Measurements from ENCODE around the gene SUMO3. TPM values are rescaled to one million over a fixed set of nuclear protein-coding genes. Genes with fewer than 3 reads are reported as not detected.

Gene SUMO3
- total and polyA plus RNA-seq, 10 of the 15 experiments (the other 5 are each of a cell fraction or from before 2014, with no cell fraction given): 14.3 to 164 (median 89.9) TPM

GRCh38 chr21:44780137-44780502, 37.7 kb downstream of the SUMO3 start (continued):
- TF ChIP-seq ATF3 (IDR thresholded peaks at IDR 0.05; ENCODE audit: borderline replicate concordance, extremely low read depth, low read depth, low read length): no peak

- Histone ChIP-seq H3K36me3 (ENCODE audit: control insufficient read depth in 2 of 2, insufficient read depth in 2 of 2, low read length in 1 of 2) (peaks cover 11 to 25% of the 10 kb centered on the region in 2 experiments), H3K27me3 (replicated peaks in 1 of 2; ENCODE audit: control insufficient read depth in 2 of 2, insufficient read depth in 2 of 2, low read length in 1 of 2) (no peaks in the 10 kb centered on the region), H3K9ac (ENCODE audit: control insufficient read depth, insufficient read depth, low read length) (no peak overlapping the region), H4K20me1 (ENCODE audit: control insufficient read depth, insufficient read depth) (no peaks in the 10 kb centered on the region; the same call in none of the 2 replicates), H2AFZ (ENCODE audit: control insufficient read depth, low read depth, low read length) (no peak overlapping the region), H3K27ac (ENCODE audit: control insufficient read depth, insufficient read depth) (no peak overlapping the region), H3K9me3 (replicated peaks; ENCODE audit: control insufficient read depth, insufficient read depth, low read length) (no peaks in the 10 kb centered on the region), H3K4me3 (no peak overlapping the region), H3K79me2 (ENCODE audit: control insufficient read depth, insufficient read depth, low read length) (peaks cover 2% of the 10 kb centered on the region; the same call in 1 of the 2 replicates), H3K4me1 (ENCODE audit: control insufficient read depth, insufficient read depth, low read length) (no peaks in the 10 kb centered on the region), H3K4me2 (ENCODE audit: control insufficient read depth, insufficient read depth) (no peak overlapping the region)
- TF ChIP-seq RAD21 (IDR thresholded peaks at IDR 0.05; ENCODE audit: insufficient read depth, low read depth, low read length) (no peak), FOXK2 (IDR thresholded peaks at IDR 0.05) (no peak), IRF3 (IDR thresholded peaks at IDR 0.05) (no peak), SMAD5 (IDR thresholded peaks at IDR 0.05; ENCODE audit: low read depth) (no peak), RELB (IDR thresholded peaks at IDR 0.05; ENCODE audit: low read depth) (no peak)
- WGBS (ENCODE audit: insufficient coverage, insufficient replicate concordance, low lambda C conversion rate, missing lambda C conversion rate): 90% methylated on average over 17 of the region's 17 CpGs
- intact Hi-C loops (cut with micrococcal nuclease; ENCODE audit: unreplicated experiment) (no loop called here), in situ Hi-C loops (cut with MboI) (no loop called here)
- no peak for FAIRE-seq
- RAD21 ChIA-PET (ENCODE audit: unreplicated experiment): no interaction called here
- CTCF ChIA-PET: interaction anchor here (0.9 kb wide), 1 partner anchor 13 kb away, joined by 3 read pairs; no protein-coding TSS in a partner anchor
- no TSS peak for BruUV-seq (replicated peaks)
- ATAC-seq: no peak
- POLR2A ChIA-PET: interaction anchor here (0.9 kb wide), 1 partner anchor 51 kb away, joined by 3 read pairs; no protein-coding TSS in a partner anchor
- DNase-seq (ENCODE audit: low read depth, low spot score): no peak
- SMC1A ChIA-PET (ENCODE audit: uncharacterized antibody, unreplicated experiment): no interaction called here
Measured at GRCh38 chr21:44779417-44780136, 38.3 kb downstream of the SUMO3 start.
